SK-N-SH (cell line): ENCODE results near the gene ZFYVE27. TPM values are rescaled to one million over a fixed set of nuclear protein-coding genes. Genes with fewer than 3 reads are reported as not detected.
A peak's percentile ranks its signal among the peaks of the same experiment; 100 is the strongest.

Experiments used
- CTCF ChIA-PET: fragments of 300-600, 350-600 bp; formaldehyde crosslinking; extraction: SDS; loops from one replicate; lab custom pipeline; 2021; lab: Yijun Ruan, JAX
- POLR2A ChIA-PET: fragments of 350-600 bp; sonication (Branson Sonifier 250); formaldehyde crosslinking; extraction: SDS; loops from one replicate; lab custom pipeline; 2020; ENCODE audit warnings: antibody characterized with exemption, inconsistent platforms; lab: Yijun Ruan, JAX
- DNase-seq: peaks from one replicate; pipeline ENCODE4 v3.0.0; 2012
- H2AFZ ChIP-seq: fragments of 200-600 bp; sonication (generic); 2 replicates; pipeline ENCODE4 v1.8.1; 2016; ENCODE audit warnings: antibody characterized with exemption, mild to moderate bottlenecking, low read depth
- H3F3A ChIP-seq: fragments of 200-600 bp; sonication (generic); replicated peaks from 2 replicates; pipeline ENCODE3; 2016; ENCODE audit warnings: antibody characterized with exemption, mild to moderate bottlenecking; ENCODE audit not compliant: insufficient read depth
- H3K27ac ChIP-seq, 2 experiments: fragments of 200-500 bp in 1 of 2; fragments of 200-600 bp in 1 of 2; sonication (Bioruptor generic) in 1 of 2; sonication (generic), shearing (Covaris generic) in 1 of 2; 2 replicates each; pipeline versions ENCODE4 v1.5.1 to v1.6.1; 2014 to 2016; ENCODE audit warnings: low read depth in 2 of 2, inconsistent platforms in 1 of 2, low read length in 1 of 2, mild to moderate bottlenecking in 1 of 2, mixed read lengths in 1 of 2
- H3K27me3 ChIP-seq: fragments of 200-600 bp; sonication (generic), shearing (Covaris generic); 2 replicates; pipeline ENCODE4 v1.6.1; 2016; ENCODE audit warnings: mixed run types; ENCODE audit not compliant: insufficient read depth
- H3K36me3 ChIP-seq, 2 experiments: fragments of 200-500 bp in 1 of 2; fragments of 200-600 bp in 1 of 2; sonication (Bioruptor generic) in 1 of 2; sonication (generic) in 1 of 2; replicated peaks in 1 of 2; 2 replicates each; pipeline versions ENCODE3 to v1.5.1; 2014 to 2016; ENCODE audit warnings: low read length in 1 of 2, mild to moderate bottlenecking in 1 of 2; ENCODE audit not compliant: insufficient read depth in 2 of 2, control insufficient read depth in 1 of 2
- H3K4me1 ChIP-seq, 2 experiments: fragments of 200-500 bp in 1 of 2; fragments of 200-600 bp in 1 of 2; sonication (Bioruptor generic) in 1 of 2; sonication (generic), shearing (Covaris generic) in 1 of 2; 2 replicates each; pipeline versions ENCODE4 v1.5.1 to v1.6.1; 2014 to 2016; ENCODE audit warnings: low read depth in 1 of 2, low read length in 1 of 2, mixed run types in 1 of 2; ENCODE audit not compliant: insufficient read depth in 2 of 2, control insufficient read depth in 1 of 2
- H3K4me2 ChIP-seq: fragments of 200-600 bp; sonication (generic), shearing (Covaris generic); 2 replicates; pipeline ENCODE4 v1.6.1; 2017; ENCODE audit warnings: mixed run types
- H3K4me3 ChIP-seq, 2 experiments: fragments of 200-500 bp in 1 of 2; fragments of 200-600 bp in 1 of 2; sonication (Bioruptor generic) in 1 of 2; sonication (generic), shearing (Covaris generic) in 1 of 2; 2 replicates each; pipeline versions ENCODE4 v1.5.1 to v1.8.1; 2014 to 2016; ENCODE audit warnings: low read depth in 2 of 2, inconsistent platforms in 1 of 2, low read length in 1 of 2, mild to moderate bottlenecking in 1 of 2, mixed read lengths in 1 of 2, moderate library complexity in 1 of 2
- H3K79me2 ChIP-seq: fragments of 200-600 bp; sonication (generic); 2 replicates; pipeline ENCODE4 v1.8.1; 2017; ENCODE audit warnings: mild to moderate bottlenecking; ENCODE audit not compliant: insufficient read depth
- H3K9ac ChIP-seq: fragments of 200-600 bp; sonication (generic); 2 replicates; pipeline ENCODE4 v1.6.1; 2017; ENCODE audit warnings: mixed run types
- H3K9me2 ChIP-seq: fragments of 200-600 bp; sonication (generic); 2 replicates; pipeline ENCODE4 v1.6.1; 2017; ENCODE audit warnings: mixed run types
- H3K9me3 ChIP-seq: fragments of 200-600 bp; sonication (generic); 2 replicates; pipeline ENCODE4 v1.6.1; 2017; ENCODE audit warnings: mixed run types, mild to moderate bottlenecking, moderate library complexity
- H4K20me1 ChIP-seq: fragments of 200-600 bp; sonication (generic); 2 replicates; pipeline ENCODE4 v1.6.1; 2017; ENCODE audit warnings: mild to moderate bottlenecking, mixed run types; ENCODE audit not compliant: insufficient read depth
- CHD2 ChIP-seq: fragments of 150-350 bp; IDR thresholded peaks from 2 replicates; pipeline ENCODE4 v1.6.1; 2018; ENCODE audit warnings: low read length; ENCODE audit not compliant: partially characterized antibody
- EP300 ChIP-seq, 2 experiments: IDR thresholded peaks; 2 replicates each; pipeline versions ENCODE4 v1.4.0 to v1.6.1; 2012; ENCODE audit warnings: borderline replicate concordance in 1 of 2, low read depth in 1 of 2, low read length in 1 of 2
- EZH2phosphoT487 ChIP-seq: fragments of 200-600 bp; sonication (generic); IDR thresholded peaks from 2 replicates; pipeline ENCODE4 v1.6.1; 2017; ENCODE audit warnings: low read depth, mixed run types, mild to moderate bottlenecking, antibody characterized with exemption, moderate library complexity, borderline replicate concordance
- FOXJ3 ChIP-seq: sonication (generic); formaldehyde crosslinking; IDR thresholded peaks from 2 replicates; pipeline ENCODE4 v1.5.1; 2020; ENCODE audit warnings: mild to moderate bottlenecking, missing genetic modification reagents
- FOXM1 ChIP-seq: IDR thresholded peaks from 2 replicates; pipeline ENCODE4 v1.4.0; 2012; ENCODE audit warnings: low read depth, mild to moderate bottlenecking
- GABPA ChIP-seq: IDR thresholded peaks from 2 replicates; pipeline ENCODE4 v1.4.0; 2012; ENCODE audit warnings: low read depth, mild to moderate bottlenecking
- GATA2 ChIP-seq: sonication (generic); formaldehyde crosslinking; IDR thresholded peaks from 2 replicates; pipeline ENCODE4 v1.5.0; 2020; ENCODE audit warnings: mild to moderate bottlenecking, missing genetic modification reagents
- JUND ChIP-seq: IDR thresholded peaks from 2 replicates; pipeline ENCODE4 v1.4.0; 2012
- MEF2A ChIP-seq: IDR thresholded peaks from 2 replicates; pipeline ENCODE4 v1.4.0; 2012; ENCODE audit warnings: low read depth, borderline replicate concordance
- NFIC ChIP-seq: IDR thresholded peaks from 2 replicates; pipeline ENCODE4 v1.4.0; 2012; ENCODE audit warnings: borderline replicate concordance
- NRF1 ChIP-seq: IDR thresholded peaks from 2 replicates; pipeline ENCODE4 v1.6.1; 2012; ENCODE audit warnings: low read depth, mild to moderate bottlenecking, low read length
- POLR2AphosphoS5 ChIP-seq: IDR thresholded peaks from 2 replicates; pipeline ENCODE4 v1.6.1; 2012; ENCODE audit warnings: low read depth, low read length
- RAD21 ChIP-seq: IDR thresholded peaks from 2 replicates; pipeline ENCODE4 v1.6.1; 2012; ENCODE audit warnings: mild to moderate bottlenecking, low read length
- RCOR1 ChIP-seq: fragments of 150-350 bp; IDR thresholded peaks from 2 replicates; pipeline ENCODE4 v1.6.1; 2017; ENCODE audit warnings: antibody characterized with exemption, low read length
- RFX5 ChIP-seq: IDR thresholded peaks from 2 replicates; pipeline ENCODE4 v1.6.1; 2012; ENCODE audit warnings: mild to moderate bottlenecking, improper control_type of control experiment, low read length
- RXRA ChIP-seq: IDR thresholded peaks from 2 replicates; pipeline ENCODE4 v1.4.0; 2012; ENCODE audit warnings: low read depth, mild to moderate bottlenecking, borderline replicate concordance
- SIN3A ChIP-seq: IDR thresholded peaks from 2 replicates; pipeline ENCODE4 v1.6.1; 2012; ENCODE audit warnings: low read depth, mild to moderate bottlenecking, low read length, moderate library complexity, borderline replicate concordance
- SMC3 ChIP-seq: IDR thresholded peaks from 2 replicates; pipeline ENCODE4 v1.6.1; 2012; ENCODE audit warnings: low read depth, low read length, improper control_type of control experiment
- YY1 ChIP-seq: IDR thresholded peaks from 2 replicates; pipeline ENCODE4 v1.4.0; 2012; ENCODE audit warnings: low read depth, mild to moderate bottlenecking
- WGBS: methylation state at CpG from one replicate; pipeline ENCODE4 v1.1.6; 2017; ENCODE audit warnings: low lambda C conversion rate; 5-methylcytosine and 5-hydroxymethylcytosine counted together
- polyA plus RNA-seq, 3 experiments: library from polyadenylated mRNA; depleted of rRNA; stranded (reverse); fragments of >200 nt; gene quantifications; 2 replicates each; pipeline ENCODE4 v1.2.3, GENCODE V29; 2012
- TF ChIP-seq, protein P1 (sequence below): IDR thresholded peaks from 2 replicates; pipeline ENCODE4 v1.4.0; 2012; ENCODE audit warnings: low read depth, borderline replicate concordance
- TF ChIP-seq, protein P2 (sequence below): fragments of 200-600 bp; sonication (generic); IDR thresholded peaks from 2 replicates; pipeline ENCODE4 v1.6.1; 2017; ENCODE audit warnings: antibody characterized with exemption, mild to moderate bottlenecking, moderate library complexity
- TF ChIP-seq, protein P3 (sequence below): IDR thresholded peaks from 2 replicates; pipeline ENCODE4; 2012
- TF ChIP-seq, protein P4 (sequence below): IDR thresholded peaks from 2 replicates; pipeline ENCODE4 v1.4.0; 2012; ENCODE audit warnings: low read depth
- TF ChIP-seq, protein P5 (sequence below): IDR thresholded peaks from 2 replicates; pipeline ENCODE4 v1.4.0; 2012; ENCODE audit warnings: low read depth, borderline replicate concordance
- TF ChIP-seq, protein P6 (sequence below): fragments of 150-350 bp; IDR thresholded peaks from 2 replicates; pipeline ENCODE4 v1.6.1; 2016; ENCODE audit warnings: mild to moderate bottlenecking, low read depth, low read length

ZFYVE27 gene
- polyA plus RNA-seq, 1 of the 3 experiments (the other 2 are of a cell fraction) = 30.5 TPM

DNA sequence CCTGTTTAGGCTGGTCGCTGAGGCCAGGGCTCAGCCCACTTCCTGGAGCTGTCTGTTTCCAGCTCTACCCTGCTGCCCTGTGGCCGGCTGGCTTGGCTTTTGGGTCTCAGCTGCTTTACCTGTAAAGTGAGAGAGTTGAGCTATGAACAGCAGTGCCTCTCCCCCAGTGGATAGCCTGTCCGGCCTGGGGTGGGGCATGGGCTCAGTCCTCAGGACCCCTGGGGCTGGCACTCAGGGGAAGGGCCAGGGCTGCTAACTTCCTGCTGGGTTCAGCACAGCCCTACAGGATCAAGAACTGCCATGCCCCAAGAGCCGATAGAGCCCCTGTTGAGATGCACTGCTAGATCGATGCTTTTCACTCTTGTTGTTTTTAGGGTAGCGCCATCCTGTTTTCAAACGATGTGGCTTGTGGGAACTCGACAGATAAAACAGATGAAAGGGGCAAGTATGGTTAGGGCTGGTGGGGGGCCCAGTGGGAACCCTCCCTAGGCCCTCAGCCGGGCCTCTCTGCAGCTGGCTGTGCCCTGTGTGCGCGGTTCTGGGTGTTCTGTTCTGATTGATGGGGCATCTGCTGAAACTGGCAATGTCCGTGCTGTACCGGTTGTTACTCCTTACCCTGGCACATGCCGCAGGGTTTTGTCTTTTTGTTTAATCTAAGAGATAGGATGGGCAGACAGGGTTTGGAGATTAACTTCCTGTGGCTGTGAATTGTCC is 44.8 kb downstream of the ZFYVE27 start:
- peak overlapping the region in 1 of 2 experiments; percentile 91; a peak in 2 of 4 replicates for H3K27ac ChIP-seq

More for the DNA sequence above, 44.8 kb downstream of the ZFYVE27 start:
- peak; percentile 57 for DNase-seq
- Histone ChIP-seq H3K4me2 (no peak overlapping the region), H3K9ac (no peak overlapping the region), H3K36me3 (no peaks in the 10 kb centered on the region), H3K4me3 (no peak overlapping the region), H3K4me1 (peaks cover 0 to 36% of the 10 kb centered on the region in 2 experiments; a peak in 2 of 4 replicates), H3K27me3 (no peaks in the 10 kb centered on the region; the same call in 1 of the 2 replicates), H3K79me2 (no peaks in the 10 kb centered on the region), H4K20me1 (no peaks in the 10 kb centered on the region), H2AFZ (no peak overlapping the region), H3F3A (no peaks in the 10 kb centered on the region), H3K9me3 (no peaks in the 10 kb centered on the region), H3K9me2 (no peaks in the 10 kb centered on the region)
- ChIA-PET POLR2A (interaction anchor here (0.9 to 1.1 kb wide), 3 partner anchors 46 to 88 kb away, joined by 3 to 6 read pairs (median 3); no protein-coding TSS in a partner anchor), CTCF (interaction anchor here (0.9 to 7.6 kb wide), 10 partner anchors 9 to 264 kb away, joined by 3 to 58 read pairs (median 7); partner anchors contain the start of gene SFRP5)
- peak; percentile 71; the same call in 1 of the 2 replicates for TF ChIP-seq FOXJ3
- TF ChIP-seq GATA2 (CRISPR knock-in tag) = peak; percentile 89
- TF ChIP-seq, protein P1, sequence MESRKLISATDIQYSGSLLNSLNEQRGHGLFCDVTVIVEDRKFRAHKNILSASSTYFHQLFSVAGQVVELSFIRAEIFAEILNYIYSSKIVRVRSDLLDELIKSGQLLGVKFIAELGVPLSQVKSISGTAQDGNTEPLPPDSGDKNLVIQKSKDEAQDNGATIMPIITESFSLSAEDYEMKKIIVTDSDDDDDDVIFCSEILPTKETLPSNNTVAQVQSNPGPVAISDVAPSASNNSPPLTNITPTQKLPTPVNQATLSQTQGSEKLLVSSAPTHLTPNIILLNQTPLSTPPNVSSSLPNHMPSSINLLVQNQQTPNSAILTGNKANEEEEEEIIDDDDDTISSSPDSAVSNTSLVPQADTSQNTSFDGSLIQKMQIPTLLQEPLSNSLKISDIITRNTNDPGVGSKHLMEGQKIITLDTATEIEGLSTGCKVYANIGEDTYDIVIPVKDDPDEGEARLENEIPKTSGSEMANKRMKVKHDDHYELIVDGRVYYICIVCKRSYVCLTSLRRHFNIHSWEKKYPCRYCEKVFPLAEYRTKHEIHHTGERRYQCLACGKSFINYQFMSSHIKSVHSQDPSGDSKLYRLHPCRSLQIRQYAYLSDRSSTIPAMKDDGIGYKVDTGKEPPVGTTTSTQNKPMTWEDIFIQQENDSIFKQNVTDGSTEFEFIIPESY = no peak
- TF ChIP-seq EZH2phosphoT487 = no peak
- TF ChIP-seq GABPA = no peak
- peak in 1 of 2 experiments; percentile 60; a peak in 2 of 4 replicates for TF ChIP-seq EP300 (IDR thresholded peaks at IDR 0.05; ENCODE audit: borderline replicate concordance in 1 of 2, low read depth in 1 of 2, low read length in 1 of 2)
- no peak for TF ChIP-seq POLR2AphosphoS5
- TF ChIP-seq NRF1 = no peak
- TF ChIP-seq JUND = no peak
- no peak for TF ChIP-seq MEF2A
- TF ChIP-seq, protein P2, sequence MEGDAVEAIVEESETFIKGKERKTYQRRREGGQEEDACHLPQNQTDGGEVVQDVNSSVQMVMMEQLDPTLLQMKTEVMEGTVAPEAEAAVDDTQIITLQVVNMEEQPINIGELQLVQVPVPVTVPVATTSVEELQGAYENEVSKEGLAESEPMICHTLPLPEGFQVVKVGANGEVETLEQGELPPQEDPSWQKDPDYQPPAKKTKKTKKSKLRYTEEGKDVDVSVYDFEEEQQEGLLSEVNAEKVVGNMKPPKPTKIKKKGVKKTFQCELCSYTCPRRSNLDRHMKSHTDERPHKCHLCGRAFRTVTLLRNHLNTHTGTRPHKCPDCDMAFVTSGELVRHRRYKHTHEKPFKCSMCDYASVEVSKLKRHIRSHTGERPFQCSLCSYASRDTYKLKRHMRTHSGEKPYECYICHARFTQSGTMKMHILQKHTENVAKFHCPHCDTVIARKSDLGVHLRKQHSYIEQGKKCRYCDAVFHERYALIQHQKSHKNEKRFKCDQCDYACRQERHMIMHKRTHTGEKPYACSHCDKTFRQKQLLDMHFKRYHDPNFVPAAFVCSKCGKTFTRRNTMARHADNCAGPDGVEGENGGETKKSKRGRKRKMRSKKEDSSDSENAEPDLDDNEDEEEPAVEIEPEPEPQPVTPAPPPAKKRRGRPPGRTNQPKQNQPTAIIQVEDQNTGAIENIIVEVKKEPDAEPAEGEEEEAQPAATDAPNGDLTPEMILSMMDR = no peak
- no peak for TF ChIP-seq SIN3A
- TF ChIP-seq FOXM1 = no peak
- no peak for TF ChIP-seq RFX5
- TF ChIP-seq SMC3 = no peak
- TF ChIP-seq, protein P3, sequence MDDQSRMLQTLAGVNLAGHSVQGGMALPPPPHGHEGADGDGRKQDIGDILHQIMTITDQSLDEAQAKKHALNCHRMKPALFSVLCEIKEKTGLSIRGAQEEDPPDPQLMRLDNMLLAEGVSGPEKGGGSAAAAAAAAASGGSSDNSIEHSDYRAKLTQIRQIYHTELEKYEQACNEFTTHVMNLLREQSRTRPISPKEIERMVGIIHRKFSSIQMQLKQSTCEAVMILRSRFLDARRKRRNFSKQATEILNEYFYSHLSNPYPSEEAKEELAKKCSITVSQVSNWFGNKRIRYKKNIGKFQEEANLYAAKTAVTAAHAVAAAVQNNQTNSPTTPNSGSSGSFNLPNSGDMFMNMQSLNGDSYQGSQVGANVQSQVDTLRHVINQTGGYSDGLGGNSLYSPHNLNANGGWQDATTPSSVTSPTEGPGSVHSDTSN = no peak
- no peak for TF ChIP-seq YY1
- TF ChIP-seq CHD2 = peak; percentile 29
- TF ChIP-seq NFIC = no peak
- TF ChIP-seq RXRA = no peak
- TF ChIP-seq, protein P4, sequence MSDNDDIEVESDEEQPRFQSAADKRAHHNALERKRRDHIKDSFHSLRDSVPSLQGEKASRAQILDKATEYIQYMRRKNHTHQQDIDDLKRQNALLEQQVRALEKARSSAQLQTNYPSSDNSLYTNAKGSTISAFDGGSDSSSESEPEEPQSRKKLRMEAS = no peak
- TF ChIP-seq, protein P5, sequence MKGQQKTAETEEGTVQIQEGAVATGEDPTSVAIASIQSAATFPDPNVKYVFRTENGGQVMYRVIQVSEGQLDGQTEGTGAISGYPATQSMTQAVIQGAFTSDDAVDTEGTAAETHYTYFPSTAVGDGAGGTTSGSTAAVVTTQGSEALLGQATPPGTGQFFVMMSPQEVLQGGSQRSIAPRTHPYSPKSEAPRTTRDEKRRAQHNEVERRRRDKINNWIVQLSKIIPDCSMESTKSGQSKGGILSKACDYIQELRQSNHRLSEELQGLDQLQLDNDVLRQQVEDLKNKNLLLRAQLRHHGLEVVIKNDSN = no peak
- no peak for TF ChIP-seq RAD21
- TF ChIP-seq RCOR1 = peak; percentile 83
- TF ChIP-seq, protein P6, sequence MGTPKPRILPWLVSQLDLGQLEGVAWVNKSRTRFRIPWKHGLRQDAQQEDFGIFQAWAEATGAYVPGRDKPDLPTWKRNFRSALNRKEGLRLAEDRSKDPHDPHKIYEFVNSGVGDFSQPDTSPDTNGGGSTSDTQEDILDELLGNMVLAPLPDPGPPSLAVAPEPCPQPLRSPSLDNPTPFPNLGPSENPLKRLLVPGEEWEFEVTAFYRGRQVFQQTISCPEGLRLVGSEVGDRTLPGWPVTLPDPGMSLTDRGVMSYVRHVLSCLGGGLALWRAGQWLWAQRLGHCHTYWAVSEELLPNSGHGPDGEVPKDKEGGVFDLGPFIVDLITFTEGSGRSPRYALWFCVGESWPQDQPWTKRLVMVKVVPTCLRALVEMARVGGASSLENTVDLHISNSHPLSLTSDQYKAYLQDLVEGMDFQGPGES = no peak
- WGBS = 45% methylated on average over 10 of the region's 14 CpGs
